Neural cell (in vitro differentiated cells): ENCODE results near the gene VOPP1. TPM values are rescaled to one million over a fixed set of nuclear protein-coding genes. Genes with fewer than 3 reads are reported as not detected.

Experiments
- H2AFZ ChIP-seq: fragments of 200-600, 300-800 bp; sonication (generic), shearing (Covaris generic); 2 replicates; pipeline ENCODE4 v1.6.0; 2014; ENCODE audit warnings: low read depth, mild to moderate bottlenecking, antibody characterized with exemption, low read length, moderate library complexity
- H3F3A ChIP-seq: fragments of 200-600 bp; shearing (Covaris generic); 2 replicates; pipeline ENCODE4 v1.6.1; 2016; ENCODE audit warnings: mild to moderate bottlenecking, moderate library complexity, mixed read lengths, antibody characterized with exemption, low read length; ENCODE audit not compliant: insufficient read depth, poor library complexity, severe bottlenecking
- H3K27ac ChIP-seq: fragments of 200-600, 300-800 bp; sonication (generic), shearing (Covaris generic); 2 replicates; pipeline ENCODE4 v1.5.1; 2014; ENCODE audit warnings: mild to moderate bottlenecking, low read length, moderate library complexity
- H3K27me3 ChIP-seq: fragments of 300-800, 200-600 bp; sonication (generic), shearing (Covaris generic); 2 replicates; pipeline ENCODE4 v1.6.0; 2014; ENCODE audit warnings: mild to moderate bottlenecking, low read depth, low read length, moderate library complexity; ENCODE audit not compliant: insufficient read depth
- H3K36me3 ChIP-seq: fragments of 300-800, 200-600 bp; sonication (generic), shearing (Covaris generic); 2 replicates; pipeline ENCODE4 v1.5.1; 2014; ENCODE audit warnings: mild to moderate bottlenecking, antibody characterized with exemption, low read length, moderate library complexity; ENCODE audit not compliant: insufficient read depth
- H3K4me2 ChIP-seq: fragments of 300-800, 200-600 bp; sonication (generic), shearing (Covaris generic); 2 replicates; pipeline ENCODE4 v1.6.0; 2014; ENCODE audit warnings: mild to moderate bottlenecking, low read length
- H3K4me3 ChIP-seq: fragments of 300-800, 200-600 bp; sonication (generic), shearing (Covaris generic); 2 replicates; pipeline ENCODE4 v1.5.1; 2014; ENCODE audit warnings: mild to moderate bottlenecking, low read length, moderate library complexity
- H3K79me2 ChIP-seq: fragments of 200-600 bp; shearing (Covaris generic); replicated peaks from 2 replicates; pipeline ENCODE4 v1.6.0; 2014; ENCODE audit warnings: mild to moderate bottlenecking, low read length, moderate library complexity; ENCODE audit not compliant: insufficient read depth
- H3K9ac ChIP-seq: fragments of 300-800, 200-600 bp; sonication (generic), shearing (Covaris generic); 2 replicates; pipeline ENCODE4 v1.6.1; 2016; ENCODE audit warnings: mild to moderate bottlenecking, low read length, mixed read lengths
- H3K9me2 ChIP-seq: fragments of 200-600 bp; shearing (Covaris generic); 2 replicates; pipeline ENCODE4 v1.6.1; 2016; ENCODE audit warnings: mild to moderate bottlenecking, low read length, mixed read lengths; ENCODE audit not compliant: insufficient read depth
- H3K9me3 ChIP-seq: fragments of 200-600, 300-800 bp; sonication (generic), shearing (Covaris generic); 2 replicates; pipeline ENCODE4 v1.6.1; 2016; ENCODE audit warnings: mild to moderate bottlenecking, mixed run types, low read length, moderate library complexity, mixed read lengths
- H4K20me1 ChIP-seq: fragments of 200-600 bp; shearing (Covaris generic); 2 replicates; pipeline ENCODE4 v1.6.1; 2016; ENCODE audit warnings: mild to moderate bottlenecking, mixed run types; ENCODE audit not compliant: insufficient read depth
- EP300 ChIP-seq: fragments of 450-650 bp; conservative IDR thresholded peaks from 2 replicates; pipeline ENCODE4 v1.6.1; 2014; ENCODE audit warnings: antibody characterized with exemption, mild to moderate bottlenecking, moderate library complexity; ENCODE audit not compliant: poor library complexity, severe bottlenecking
- EZH2 ChIP-seq: fragments of 200-600, 300-800 bp; shearing (Covaris generic), sonication (generic); IDR thresholded peaks from 2 replicates; pipeline ENCODE4 v1.6.1; 2014; ENCODE audit warnings: antibody characterized with exemption, low read length, borderline replicate concordance, mild to moderate bottlenecking; ENCODE audit not compliant: insufficient read depth, poor library complexity, severe bottlenecking
- MXI1 ChIP-seq: fragments of 450-650 bp; conservative IDR thresholded peaks from 2 replicates; pipeline ENCODE4 v1.6.1; 2014; ENCODE audit warnings: antibody characterized with exemption, mild to moderate bottlenecking; ENCODE audit not compliant: poor library complexity, severe bottlenecking
- POLR2AphosphoS5 ChIP-seq: IDR thresholded peaks from 2 replicates; pipeline ENCODE4 v1.6.1; 2012
- RAD21 ChIP-seq: fragments of 450-650 bp; conservative IDR thresholded peaks from 2 replicates; pipeline ENCODE4 v1.6.1; 2014; ENCODE audit warnings: antibody characterized with exemption, mild to moderate bottlenecking, moderate library complexity
- REST ChIP-seq: IDR thresholded peaks from 2 replicates; pipeline ENCODE4 v1.6.1; 2012; ENCODE audit warnings: borderline replicate concordance
- SMC3 ChIP-seq: fragments of 450-650 bp; conservative IDR thresholded peaks from 2 replicates; pipeline ENCODE4 v1.6.1; 2014; ENCODE audit warnings: antibody characterized with exemption, mild to moderate bottlenecking, moderate library complexity; ENCODE audit not compliant: poor library complexity
- TAF1 ChIP-seq: IDR thresholded peaks from 2 replicates; pipeline ENCODE4 v1.6.1; 2012; ENCODE audit warnings: low read depth
- polyA plus RNA-seq: library from polyadenylated mRNA; depleted of rRNA; stranded (reverse); fragments of >200 nt; gene quantifications from 2 replicates; pipeline ENCODE4 v1.2.3, GENCODE V29; 2014
- TF ChIP-seq, protein P1 (sequence below): fragments of 450-650 bp; IDR thresholded peaks from 2 replicates; pipeline ENCODE4 v1.5.1; 2014; ENCODE audit warnings: antibody characterized with exemption, mild to moderate bottlenecking, moderate library complexity; ENCODE audit not compliant: poor library complexity, severe bottlenecking

VOPP1 gene
- polyA plus RNA-seq, 1 donor from 2014 or later = 85.8 TPM

DNA sequence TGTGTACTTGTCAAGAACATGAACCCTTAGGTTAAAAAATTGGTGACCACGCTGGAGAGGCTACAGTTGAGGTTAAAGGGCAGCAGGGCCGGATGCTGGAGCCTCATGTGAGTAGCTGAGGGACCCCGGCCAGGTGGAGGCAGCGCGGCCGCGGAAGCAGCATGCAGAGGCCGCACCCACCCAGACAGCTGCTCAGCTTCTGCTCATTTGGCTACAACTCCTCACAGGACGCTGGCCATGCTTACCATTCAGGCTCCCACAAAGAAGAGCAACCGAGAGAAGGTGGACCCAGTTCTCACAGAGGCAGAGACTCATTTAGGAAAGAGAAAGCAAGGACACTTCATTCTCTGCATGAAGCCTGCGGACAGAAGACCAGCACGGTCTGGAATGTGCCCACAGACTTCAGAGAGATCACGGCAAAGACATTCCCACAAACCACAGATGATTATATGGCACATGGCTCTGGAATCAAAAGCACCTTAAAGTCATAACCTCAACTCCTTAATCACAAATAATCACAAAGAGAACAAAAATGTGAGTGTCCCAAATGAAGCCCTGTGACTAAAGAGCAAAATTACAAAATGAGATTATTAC lies 94.4 kb downstream of the VOPP1 start:
- no peaks in the 10 kb centered on the region for H3K36me3 ChIP-seq
- no peaks in the 10 kb centered on the region for H3K9me2 ChIP-seq
- no peak overlapping the region for H3K4me3 ChIP-seq
- H3K79me2 ChIP-seq = no peaks in the 10 kb centered on the region
- H2AFZ ChIP-seq = no peak overlapping the region
- no peaks in the 10 kb centered on the region for H3K27me3 ChIP-seq
- H3K9ac ChIP-seq = no peak overlapping the region
- H4K20me1 ChIP-seq = no peaks in the 10 kb centered on the region
- TF ChIP-seq, protein P1, sequence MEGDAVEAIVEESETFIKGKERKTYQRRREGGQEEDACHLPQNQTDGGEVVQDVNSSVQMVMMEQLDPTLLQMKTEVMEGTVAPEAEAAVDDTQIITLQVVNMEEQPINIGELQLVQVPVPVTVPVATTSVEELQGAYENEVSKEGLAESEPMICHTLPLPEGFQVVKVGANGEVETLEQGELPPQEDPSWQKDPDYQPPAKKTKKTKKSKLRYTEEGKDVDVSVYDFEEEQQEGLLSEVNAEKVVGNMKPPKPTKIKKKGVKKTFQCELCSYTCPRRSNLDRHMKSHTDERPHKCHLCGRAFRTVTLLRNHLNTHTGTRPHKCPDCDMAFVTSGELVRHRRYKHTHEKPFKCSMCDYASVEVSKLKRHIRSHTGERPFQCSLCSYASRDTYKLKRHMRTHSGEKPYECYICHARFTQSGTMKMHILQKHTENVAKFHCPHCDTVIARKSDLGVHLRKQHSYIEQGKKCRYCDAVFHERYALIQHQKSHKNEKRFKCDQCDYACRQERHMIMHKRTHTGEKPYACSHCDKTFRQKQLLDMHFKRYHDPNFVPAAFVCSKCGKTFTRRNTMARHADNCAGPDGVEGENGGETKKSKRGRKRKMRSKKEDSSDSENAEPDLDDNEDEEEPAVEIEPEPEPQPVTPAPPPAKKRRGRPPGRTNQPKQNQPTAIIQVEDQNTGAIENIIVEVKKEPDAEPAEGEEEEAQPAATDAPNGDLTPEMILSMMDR = no peak
- TF ChIP-seq MXI1 = no peak
- TF ChIP-seq REST = no peak
- no peak for TF ChIP-seq POLR2AphosphoS5
- TF ChIP-seq EZH2 = no peak
- no peak for TF ChIP-seq SMC3
- no peak for TF ChIP-seq RAD21
- no peak for TF ChIP-seq TAF1
- no peak for TF ChIP-seq EP300
- no peaks in the 10 kb centered on the region for H3F3A ChIP-seq
- no peak overlapping the region for H3K27ac ChIP-seq
- no peak overlapping the region for H3K4me2 ChIP-seq
- H3K9me3 ChIP-seq = no peaks in the 10 kb centered on the region

- H3K9ac ChIP-seq = no peak overlapping the region
- no peak overlapping the region for H3K4me2 ChIP-seq
- H3K9me2 ChIP-seq = no peaks in the 10 kb centered on the region
These were observed 95.2 kb downstream of the VOPP1 start for GRCh38 chr7:55476852-55477780.

More at GRCh38 chr7:55476852-55477780, 95.2 kb downstream of the VOPP1 start:
- Histone ChIP-seq H4K20me1 (no peaks in the 10 kb centered on the region), H3K27me3 (no peaks in the 10 kb centered on the region), H3K36me3 (no peaks in the 10 kb centered on the region), H2AFZ (no peak overlapping the region), H3K9me3 (no peaks in the 10 kb centered on the region), H3F3A (no peaks in the 10 kb centered on the region), H3K4me3 (no peak overlapping the region), H3K27ac (no peak overlapping the region), H3K79me2 (no peaks in the 10 kb centered on the region)
- no peak for TF ChIP-seq MXI1
- TF ChIP-seq POLR2AphosphoS5 = no peak
- TF ChIP-seq, protein P1 = no peak
- TF ChIP-seq RAD21 = no peak
- no peak for TF ChIP-seq EZH2
